Esophagus mucosa (tissue), 1 donor: ENCODE data around the gene RTN4RL2. TPM values are rescaled to one million over a fixed set of nuclear protein-coding genes. Genes with fewer than 3 reads are reported as not detected.
"Not testable (repeated sequence)": the region's sequence is repeated elsewhere in the genome, so short reads cannot be mapped to it uniquely, and the experiment has no call there.

ENCODE experiments used
- ATAC-seq: fragments of 200-7000 bp; cut with Tn5 transposase; one replicate; pipeline ENCODE4 v1.9.1; 2020
- total RNA-seq: library from RNA; stranded (reverse); gene quantifications from one replicate; pipeline ENCODE4 v1.2.4, GENCODE V29; 2023
- donor health status: DM: yes; HTN: yes; CAD: no.

Gene RTN4RL2
- total RNA-seq, 1 donor from 2014 or later = 0.56 TPM

DNA sequence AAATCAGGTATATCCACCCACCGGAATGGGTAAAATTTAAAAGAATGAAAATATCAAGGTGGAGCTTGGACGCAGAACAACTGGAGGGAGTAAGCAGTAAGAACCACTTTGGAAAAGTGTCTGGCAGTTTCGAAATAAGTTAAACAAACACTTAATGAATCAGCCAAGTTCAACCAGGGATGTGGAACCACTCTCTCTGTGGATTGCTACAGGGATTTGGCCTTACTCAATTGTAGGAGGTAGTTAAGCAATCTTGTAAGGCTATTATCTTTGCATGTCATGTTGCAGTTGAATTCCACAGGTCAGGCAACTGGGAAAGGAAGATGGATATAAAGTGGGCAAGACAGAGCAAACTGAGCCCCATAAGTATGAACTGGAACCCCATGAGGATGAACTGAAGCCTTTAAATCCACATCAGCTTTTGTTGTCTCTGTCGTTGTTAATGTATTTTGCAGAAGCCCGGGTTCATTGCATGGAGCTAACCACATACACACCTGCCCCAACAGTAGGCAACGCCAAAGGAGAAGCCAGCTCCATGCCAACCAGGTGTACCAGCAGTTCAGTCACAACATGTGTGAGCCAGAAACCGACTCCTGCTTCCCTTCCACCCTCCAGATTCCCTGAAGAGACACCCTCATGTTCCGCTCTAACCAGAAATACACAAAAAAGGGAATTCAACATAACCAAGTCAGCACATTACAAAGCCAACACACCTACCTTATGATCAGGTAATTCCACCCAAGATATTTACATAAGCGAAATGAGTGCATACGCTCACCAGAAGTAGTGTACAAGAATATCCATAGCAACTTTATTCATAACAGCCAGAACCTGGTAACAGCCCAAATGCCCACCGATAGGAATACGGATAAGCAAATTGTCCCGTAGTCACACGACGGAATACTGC is 25.4 kb upstream of the RTN4RL2 start:
- peak; percentile 92 for ATAC-seq

DNA sequence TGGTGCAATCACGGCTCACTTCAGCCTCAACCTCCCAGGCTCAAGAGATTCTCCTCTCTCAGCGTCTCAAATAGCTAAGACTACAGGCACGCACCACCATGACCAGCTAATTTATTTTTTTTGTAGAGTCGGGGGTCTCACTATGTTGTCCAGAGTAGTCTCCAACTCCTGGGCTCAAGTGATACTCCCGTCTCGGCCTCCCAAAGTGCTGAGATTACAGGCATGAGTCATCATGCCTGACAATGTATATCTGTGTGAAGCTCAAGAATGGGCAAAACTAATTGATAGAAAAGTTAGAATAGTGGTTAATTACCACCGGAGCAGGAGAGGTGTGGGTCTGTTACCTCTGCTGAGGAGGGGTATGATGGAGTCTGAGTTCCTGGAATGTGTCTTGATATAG is 24.3 kb upstream of the RTN4RL2 start:
- no peak for ATAC-seq

DNA sequence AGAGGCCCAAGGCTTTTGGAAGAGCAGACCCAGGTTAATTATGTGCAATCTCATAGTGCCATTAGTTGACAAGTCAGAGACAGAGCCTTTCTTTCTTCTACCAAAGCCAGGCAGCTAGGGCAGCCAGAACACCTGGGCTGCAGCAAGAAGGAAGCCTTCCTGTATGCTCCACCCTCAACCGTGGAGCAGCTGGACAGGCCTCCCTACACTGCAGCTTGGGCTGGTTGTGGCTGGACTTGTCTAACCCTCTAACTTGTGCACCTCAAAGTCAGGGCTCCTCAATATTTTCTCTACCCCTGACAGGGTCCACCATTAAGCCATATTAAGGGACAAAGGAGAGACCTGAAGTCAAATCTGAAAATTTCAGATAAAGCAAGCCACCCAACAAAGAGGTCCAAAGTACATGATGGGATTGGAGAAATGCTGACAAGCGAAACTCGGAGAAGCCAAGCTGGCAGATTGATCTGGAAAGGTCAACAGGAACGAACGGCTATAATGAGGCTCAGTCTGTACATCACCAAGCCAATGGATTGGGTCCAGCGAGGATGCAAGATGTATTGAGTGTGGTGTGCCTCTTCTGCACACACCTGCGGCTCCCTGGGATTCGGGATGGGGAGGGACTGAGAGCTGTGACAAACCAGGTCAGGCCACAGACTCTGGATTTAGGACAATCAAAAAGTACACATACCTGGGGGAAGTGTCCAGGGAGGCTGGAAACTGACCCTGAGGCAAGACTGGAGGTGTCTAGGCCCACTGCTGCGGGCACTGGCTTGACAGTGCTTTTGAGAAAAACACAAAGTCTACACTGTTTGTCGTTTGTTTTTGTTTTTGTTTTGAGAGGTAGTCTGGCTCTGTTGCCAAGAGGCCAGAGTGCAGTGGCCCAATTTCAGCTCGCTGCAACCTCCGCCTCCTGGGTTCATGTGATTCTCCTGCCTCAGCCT is 21.7 kb upstream of the RTN4RL2 start:
- ATAC-seq = no peak

DNA sequence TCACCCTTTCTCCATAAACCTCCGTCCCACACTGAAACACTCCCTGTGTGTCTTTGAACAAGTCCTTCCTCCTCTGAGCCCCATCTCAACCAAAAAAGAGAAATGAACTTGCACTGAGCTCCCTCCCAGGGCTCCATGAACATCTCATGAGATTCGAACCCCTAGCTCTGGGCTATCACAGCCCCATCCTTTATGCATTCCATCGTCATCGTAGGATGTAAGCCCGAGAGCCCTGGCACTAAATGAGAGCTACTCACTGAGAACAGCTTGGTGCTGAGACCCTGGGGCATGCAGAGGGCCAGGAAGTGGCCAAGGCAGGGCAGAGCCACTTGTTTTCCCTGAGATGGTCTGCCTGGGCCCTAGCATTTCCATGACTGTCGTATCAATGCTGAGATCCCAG is 20.5 kb upstream of the RTN4RL2 start:
- ATAC-seq = no peak

DNA sequence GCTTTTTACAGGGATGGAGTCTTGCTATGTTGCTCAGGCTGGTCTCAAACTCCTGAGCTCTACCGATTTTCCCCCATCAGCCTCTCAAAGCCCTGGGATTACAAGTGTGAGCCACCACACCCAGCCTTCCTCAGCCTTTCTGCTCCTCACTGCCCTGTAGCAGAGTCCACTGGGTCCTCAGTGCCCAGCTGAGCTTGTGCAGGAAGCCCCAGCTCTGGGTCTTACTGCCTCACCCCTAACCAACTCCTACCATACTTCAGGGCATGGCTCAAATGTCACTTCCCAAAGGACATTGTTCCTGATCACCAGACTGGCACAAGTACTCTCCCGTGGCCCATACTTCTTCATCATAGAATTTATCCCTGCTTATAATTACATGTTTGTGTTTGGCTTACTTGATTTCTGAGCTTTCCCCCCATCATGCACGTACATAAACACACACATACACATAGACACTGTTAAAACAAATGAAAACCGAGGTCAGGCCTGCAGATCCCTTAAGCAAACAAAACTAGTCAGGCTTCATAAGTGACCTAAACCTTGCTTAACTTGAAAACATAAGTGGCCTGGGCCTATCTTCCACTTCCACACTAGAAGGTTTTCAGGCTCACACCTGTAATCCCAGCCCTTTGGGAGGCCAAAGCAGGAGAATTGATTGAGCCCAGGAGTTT is 19.4 kb upstream of the RTN4RL2 start:
- ATAC-seq = no peak

DNA sequence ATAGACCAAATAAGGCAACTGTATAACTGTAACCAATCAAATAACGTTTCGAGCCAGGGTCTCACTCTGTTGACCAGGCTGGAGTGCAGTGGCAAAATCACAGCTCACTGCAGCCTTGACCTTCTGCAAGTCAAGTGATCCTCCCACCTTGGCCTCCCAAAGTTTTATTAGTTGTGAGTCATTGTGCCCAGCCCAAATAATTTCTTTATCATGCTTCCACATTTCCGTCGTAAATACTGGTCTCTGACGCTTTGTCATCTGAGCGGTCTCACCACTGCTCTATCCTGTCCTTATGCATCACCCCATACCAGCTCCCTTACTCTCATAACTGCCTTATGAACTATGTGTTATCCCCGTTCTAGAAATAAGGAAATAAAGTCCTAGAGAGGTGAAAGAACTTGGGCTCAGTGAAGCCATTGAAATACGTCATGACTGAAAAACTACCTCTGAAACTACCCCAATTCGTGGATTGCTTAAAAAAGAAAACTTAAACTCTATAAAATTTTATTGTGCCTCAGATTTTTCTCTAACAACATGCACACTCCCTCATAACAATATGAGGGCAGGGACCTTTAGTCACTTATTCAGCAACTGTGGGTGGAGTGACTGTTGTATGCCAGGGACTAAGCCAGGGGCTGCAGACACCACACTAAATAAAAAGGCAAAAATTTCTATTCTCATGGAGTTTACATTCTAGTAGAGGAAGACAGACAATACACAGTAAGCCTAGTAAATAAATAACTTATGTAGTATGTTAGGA is 15.8 kb upstream of the RTN4RL2 start:
- ATAC-seq = no peak

DNA sequence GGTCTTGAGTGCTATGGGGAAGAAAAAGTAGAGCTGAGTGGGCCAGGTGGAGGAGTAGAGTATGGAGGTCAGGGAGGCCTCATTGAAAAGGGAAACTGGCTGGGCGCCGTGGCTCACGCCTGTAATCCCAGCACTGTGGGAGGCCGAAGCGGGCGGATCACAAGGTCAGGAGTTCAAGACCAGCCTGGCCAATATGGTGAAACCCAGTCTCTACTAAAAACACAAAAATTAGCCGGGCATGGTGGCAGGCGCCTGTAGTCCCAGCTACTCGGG is 15.3 kb upstream of the RTN4RL2 start:
- ATAC-seq = not testable (repeated sequence)

DNA sequence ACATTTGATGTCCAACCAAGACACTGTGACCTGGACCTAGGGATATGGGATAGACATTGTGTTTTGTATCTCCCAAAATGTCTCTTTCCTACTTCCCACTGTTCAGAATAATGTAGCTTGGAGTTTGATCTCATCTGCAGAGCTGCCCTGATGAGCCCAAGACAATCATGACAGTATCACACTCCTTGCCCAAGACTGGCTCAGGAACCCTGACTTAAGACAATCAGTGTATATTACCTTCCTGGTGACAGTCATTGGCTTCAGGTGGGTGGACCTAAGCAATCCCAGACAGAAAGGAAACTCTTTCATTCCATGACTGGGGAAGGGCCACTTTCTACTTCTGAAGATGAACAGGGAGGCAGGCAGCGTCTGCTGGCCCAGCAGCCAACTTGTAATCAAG is 14.3 kb upstream of the RTN4RL2 start:
- ATAC-seq = no peak

DNA sequence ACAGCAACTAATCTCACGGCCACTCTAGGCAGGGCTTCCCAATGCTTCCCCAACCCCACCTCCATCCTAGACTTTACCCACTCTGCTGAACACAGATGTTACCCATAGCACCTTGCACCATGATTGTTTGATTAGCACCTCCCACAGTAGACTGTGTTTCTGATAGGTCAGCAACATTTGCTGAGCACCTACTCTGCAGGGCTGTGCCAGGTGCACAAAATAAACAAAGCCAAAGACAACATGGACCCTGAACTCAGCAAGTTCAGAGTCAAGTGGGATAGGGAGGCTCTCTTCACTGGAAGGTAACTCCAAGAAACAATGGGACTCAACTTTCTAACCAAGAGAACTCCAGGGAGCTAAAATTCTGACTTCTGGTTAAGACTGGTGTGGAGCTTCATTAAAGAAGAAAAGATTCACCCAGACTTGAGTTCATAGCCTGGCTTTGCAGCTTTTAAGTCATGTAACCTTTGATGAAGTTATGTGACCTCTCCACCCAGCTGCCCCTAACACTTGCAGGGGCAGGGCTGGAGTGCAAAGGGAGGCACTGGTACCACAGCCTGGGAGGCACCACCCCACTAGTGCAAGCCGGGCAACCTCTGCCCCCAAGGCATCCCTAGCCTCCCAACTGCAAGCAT is 6.7 kb upstream of the RTN4RL2 start:
- no peak for ATAC-seq

DNA sequence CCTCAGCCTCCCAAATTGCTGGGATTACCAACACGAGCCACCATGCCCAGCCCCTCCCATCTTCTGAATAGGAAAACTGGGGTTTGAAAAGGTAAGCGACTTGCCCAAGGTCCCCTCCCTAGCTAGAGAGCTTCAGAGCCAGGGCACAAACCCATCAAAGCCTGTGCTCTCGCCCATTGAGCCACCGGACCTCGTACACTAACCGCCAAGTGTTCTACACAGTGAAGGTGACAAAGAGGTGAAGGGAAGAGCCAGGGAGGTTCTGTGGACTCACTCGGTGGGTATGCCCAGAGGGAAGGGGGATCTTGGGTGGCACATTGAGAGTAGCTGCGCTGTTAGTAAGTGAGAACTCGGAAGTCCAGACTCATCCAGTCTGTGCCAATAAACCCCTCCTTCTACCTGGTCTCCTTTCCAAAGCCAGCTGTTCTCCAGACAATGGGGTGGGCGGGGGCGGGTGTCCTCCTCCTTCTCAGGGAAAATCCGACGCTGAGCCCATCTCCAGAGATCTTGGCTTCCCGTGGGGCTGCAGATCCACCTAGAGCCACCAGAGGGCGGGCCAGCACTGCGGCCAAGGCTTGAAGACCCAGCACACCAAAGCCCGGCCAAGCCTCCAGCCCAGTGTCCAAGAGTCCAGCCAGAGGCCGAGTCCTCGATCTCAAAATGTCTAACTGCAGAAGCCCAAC is 3.2 kb upstream of the RTN4RL2 start:
- ATAC-seq = peak; percentile 74

DNA sequence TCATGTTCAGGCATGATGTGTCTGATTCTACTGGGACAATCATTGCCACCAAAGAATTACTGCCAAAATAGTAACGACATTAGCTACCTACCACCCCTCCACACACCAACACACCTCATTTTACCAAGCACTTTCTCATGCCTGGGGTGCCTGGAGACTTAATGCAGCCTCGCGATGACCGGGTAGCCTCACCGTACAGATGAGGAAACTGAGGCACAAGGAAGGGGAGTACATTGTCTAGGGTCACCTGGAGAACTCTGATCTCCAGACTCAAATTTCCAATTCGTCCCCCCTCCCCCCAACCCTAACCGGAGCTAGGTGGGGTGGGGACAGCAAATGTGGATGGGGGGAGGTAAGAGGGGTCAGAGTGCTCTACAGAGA is 2.7 kb upstream of the RTN4RL2 start:
- ATAC-seq = no peak

DNA sequence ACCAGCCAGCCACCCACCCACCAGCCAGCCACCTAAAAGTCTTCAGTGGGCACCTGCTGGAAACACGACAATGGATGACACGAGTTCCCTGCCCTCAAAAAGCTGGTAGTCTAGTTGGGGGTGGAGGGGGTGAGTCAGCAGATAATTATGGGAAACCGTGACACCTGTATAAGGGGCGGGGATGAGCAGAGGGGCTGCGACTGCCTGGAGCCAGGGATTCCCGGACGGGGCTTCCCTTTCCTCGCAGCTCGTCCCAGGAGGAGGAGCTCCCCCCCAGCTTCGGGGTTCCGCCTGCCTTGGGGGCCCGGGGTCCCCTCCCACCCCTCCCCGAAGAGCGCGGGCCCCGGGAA is 2.3 kb upstream of the RTN4RL2 start:
- no peak for ATAC-seq

DNA sequence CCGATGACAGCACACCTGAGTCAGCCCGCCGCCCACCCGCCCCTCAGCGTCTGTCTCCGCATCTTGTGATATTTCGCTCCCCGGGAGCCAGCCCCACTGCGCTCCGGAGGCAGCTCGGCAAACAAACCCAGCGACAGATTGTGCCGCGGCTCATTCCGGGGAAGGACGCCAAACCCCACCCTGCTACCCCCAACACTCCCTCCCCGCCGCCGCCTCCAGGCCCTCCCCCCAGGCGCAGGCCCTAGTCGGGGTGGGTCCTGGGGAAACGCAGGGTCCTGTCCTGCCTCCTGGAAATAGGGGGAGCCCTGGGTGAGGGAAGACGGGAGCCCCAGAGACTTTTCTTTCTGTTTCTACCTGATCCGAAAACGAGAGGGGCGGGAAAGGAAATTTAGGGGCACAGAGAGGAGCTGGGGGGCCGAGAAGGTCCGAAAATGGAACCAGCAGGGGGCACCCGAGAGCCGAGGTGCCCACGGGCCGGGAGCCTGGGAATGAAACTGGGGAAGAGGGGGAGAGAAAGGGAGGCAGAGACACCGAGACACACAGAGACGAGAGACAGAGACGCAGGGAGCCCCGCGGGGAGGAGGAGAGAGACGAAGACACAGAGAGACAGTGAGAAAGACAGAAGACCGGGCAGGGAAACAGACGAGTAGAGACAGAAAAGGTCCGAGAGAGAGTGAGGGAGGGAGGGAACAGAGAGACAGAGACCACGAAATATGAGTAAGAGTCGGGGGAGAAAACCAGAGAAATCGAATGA is 1.7 kb upstream of the RTN4RL2 start:
- no peak for ATAC-seq

DNA sequence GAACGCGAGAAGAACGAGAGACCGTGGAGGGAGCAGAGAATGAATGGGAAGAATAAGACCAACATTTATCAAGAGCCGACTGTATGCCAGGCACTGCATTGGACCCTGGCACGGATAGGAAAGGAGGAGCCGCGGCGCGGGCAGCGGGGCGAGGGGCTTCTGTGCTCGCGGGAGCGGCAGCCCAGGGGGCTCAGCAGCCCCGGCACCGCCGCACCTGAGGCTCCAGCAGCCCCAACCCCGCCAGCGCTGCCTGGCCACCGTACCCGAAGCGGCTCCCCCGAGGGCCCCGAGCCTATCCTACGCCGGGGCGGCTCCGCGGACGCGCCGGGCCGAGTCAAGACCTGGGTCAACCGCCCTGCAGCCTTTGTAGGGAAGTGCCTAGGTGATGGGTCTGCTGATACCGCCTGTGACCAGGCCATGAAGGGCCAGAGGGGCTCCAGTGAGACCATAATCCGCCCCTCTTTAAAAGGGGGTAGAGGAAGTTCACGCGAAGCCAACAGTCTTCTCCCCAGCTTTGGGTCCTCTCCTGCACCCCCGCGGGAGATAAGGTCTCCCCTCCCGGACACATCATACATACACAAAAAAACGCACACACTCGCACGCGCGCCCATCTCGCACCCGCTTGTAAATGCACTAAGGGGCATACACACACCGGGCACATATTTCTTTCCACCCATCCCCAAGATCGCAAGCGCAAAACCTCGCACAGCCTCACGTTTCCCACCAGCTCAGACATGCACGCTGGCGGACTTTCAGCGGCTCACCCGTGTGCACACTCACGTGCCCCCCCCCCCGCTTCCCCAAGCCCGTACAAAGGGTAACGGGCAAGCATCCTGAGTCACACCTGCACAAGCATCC is 935 bp upstream of the RTN4RL2 start:
- ATAC-seq = peak; percentile 7

DNA sequence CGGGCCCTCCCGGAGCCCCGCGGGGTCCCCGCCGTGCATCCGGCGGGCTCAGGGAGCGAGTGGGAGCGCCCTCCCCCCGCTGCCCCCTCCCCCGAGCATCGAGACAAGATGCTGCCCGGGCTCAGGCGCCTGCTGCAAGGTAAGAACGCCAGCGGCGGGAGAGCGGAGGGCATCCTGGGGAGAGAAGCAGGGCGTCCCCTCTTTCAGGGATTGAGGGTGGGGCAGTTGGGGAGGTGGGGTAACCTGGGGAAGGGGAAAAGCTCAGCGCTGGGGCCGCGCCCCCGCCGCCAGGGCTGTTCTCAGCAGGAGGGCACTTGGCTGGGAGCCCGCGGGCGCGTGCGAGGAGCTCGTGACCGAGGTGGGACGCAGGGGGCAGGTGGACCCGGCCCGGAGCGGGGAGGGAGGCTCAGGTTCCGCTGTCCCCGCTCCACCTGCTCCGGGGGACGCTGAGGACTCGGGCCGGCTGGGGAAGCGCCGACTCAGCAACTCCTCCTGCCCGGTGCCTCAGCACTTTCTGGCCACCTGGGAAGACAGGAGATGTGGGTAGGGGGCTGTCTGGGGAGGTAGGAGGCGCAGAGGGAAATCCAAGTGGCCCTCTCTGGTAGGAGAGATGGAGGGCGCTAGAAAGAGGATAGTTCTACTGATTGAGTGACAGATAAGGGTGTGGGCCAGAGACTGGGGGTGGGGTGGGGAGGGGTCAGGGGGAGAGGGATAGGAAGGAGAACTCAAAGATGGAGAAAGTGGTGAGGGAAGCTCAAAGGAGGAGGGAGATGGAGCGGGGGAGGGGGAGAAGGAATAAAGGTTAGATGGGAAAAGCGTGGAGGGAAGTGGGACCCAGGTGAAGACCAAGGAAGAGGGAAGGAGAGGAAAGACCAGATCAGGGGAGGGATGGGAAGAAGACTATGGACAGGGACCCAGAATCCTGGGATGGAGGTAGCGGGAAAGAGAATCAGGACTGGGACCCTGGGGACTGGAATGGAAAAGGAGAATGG is 726 bp downstream of the RTN4RL2 start:
- ATAC-seq = no peak

DNA sequence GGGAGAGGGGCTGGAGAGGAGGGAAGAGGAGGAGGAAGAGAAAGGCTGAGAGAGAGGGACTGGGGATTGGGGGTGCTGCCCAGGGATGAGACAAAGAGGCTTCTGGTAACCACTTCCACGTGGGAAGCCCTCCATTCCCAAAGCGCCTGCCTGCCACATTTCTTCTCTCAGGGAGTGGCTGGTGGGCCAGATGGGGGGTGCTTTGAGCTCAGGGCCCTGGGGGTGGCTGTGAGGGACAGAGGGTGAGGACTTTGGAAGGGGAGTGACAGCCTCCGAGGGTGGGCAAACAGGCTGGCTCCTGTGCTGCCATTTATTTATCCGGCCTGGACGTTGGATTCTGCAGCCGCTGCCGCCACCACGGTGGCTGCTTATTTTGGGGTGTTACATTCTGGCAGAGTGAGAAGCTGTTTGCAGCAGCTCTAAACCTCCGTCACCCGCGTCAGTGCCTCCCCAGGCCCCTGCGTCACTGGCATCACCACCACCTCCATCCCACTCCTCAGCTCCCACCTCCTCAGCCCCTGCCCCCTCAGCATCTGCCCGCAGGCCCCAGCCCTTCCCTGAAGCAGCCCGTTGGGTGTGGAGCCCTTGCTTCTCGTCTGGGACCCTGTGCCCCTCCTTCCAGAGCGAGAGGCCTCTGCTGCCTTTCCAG is 1.6 kb downstream of the RTN4RL2 start:
- ATAC-seq = no peak

DNA sequence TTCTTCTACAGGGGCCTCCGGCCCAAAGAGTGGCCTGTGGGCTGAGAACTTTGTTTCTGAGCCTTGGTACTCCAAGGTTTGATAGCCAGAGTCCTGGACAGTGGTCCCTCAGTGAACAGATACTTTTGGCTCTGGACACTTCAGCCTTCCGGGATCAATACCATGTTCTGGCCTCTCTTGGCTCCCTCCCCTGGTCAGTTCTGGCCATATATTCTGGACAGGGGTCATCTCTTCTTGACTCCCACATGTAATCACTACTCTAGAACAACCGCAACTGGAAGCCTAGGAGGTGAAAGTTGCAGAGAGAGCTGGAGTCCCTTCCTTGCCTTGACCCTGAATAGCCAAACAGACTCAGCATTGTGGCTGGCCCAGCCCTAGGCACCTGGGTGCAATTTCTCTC is 2.3 kb downstream of the RTN4RL2 start:
- ATAC-seq = no peak
